ENCODE results near the gene ACSM2B.
"Not testable (repeated sequence)": the region's sequence is repeated elsewhere in the genome, so short reads cannot be mapped to it uniquely, and the experiment has no call there.

The ACSM2B gene

GRCh38 chr16:20515688-20516090 lies 60.5 kb downstream of the ACSM2B start:
- TF ChIP-seq CTCF (IDR thresholded peaks at IDR 0.05; ENCODE audit: control insufficient read depth, insufficient read depth, low read depth, low read length, missing control alignments) = no peak
- no peak overlapping the region for H3K4me3 ChIP-seq (ENCODE audit: control insufficient read depth, low read depth, low read length)
- DNase-seq (ENCODE audit: low read depth) = no peak

GRCh38 chr16:20510323-20510722 lies 65.8 kb downstream of the ACSM2B start:
- TF ChIP-seq CTCF (IDR thresholded peaks at IDR 0.05; ENCODE audit: control insufficient read depth, insufficient read depth, low read depth, low read length, missing control alignments) = no peak

GRCh38 chr16:20507280-20507679 lies 68.9 kb downstream of the ACSM2B start:
- no peak for DNase-seq (ENCODE audit: low read depth)
- no peak for TF ChIP-seq CTCF (IDR thresholded peaks at IDR 0.05; ENCODE audit: control insufficient read depth, insufficient read depth, low read depth, low read length, missing control alignments)
- H3K4me3 ChIP-seq (ENCODE audit: control insufficient read depth, low read depth, low read length) = no peak overlapping the region

More at GRCh38 chr16:20510323-20510722, 65.8 kb downstream of the ACSM2B start:
- DNase-seq (ENCODE audit: low read depth) = no peak
- no peak overlapping the region for H3K4me3 ChIP-seq (ENCODE audit: control insufficient read depth, low read depth, low read length)

GRCh38 chr16:20504418-20504817 lies 71.7 kb downstream of the ACSM2B start:
- no peak overlapping the region for H3K4me3 ChIP-seq (ENCODE audit: control insufficient read depth, low read depth, low read length)
- TF ChIP-seq CTCF (IDR thresholded peaks at IDR 0.05; ENCODE audit: control insufficient read depth, insufficient read depth, low read depth, low read length, missing control alignments) = no peak
- no peak for DNase-seq (ENCODE audit: low read depth)

- not testable (repeated sequence) for DNase-seq (ENCODE audit: low read depth); H3K4me3 ChIP-seq (ENCODE audit: control insufficient read depth, low read depth, low read length)
Observed at GRCh38 chr16:20491448-20491847, 84.7 kb downstream of the ACSM2B start.

GRCh38 chr16:20490994-20491393 lies 85.2 kb downstream of the ACSM2B start:
- not testable (repeated sequence) for DNase-seq (ENCODE audit: low read depth)

More at GRCh38 chr16:20490994-20491393, 85.2 kb downstream of the ACSM2B start:
- not testable (repeated sequence) for H3K4me3 ChIP-seq (ENCODE audit: control insufficient read depth, low read depth, low read length)

Measured in AG09309 (cell line).